ENCODE data around the gene CAMTA1. TPM values are rescaled to one million over a fixed set of nuclear protein-coding genes. Genes with fewer than 3 reads are reported as not detected.

Gene CAMTA1
- total and polyA plus RNA-seq, 4 donors: 18.0 to 93.5 (median 35.8) TPM

- H3K9me3 ChIP-seq (ENCODE audit: control insufficient read depth in 4 of 4, low read length in 3 of 4): no peaks in the 10 kb centered on the region
- DNase-seq (ENCODE audit: low spot score): no peak
- no peak overlapping the region for H3K27ac ChIP-seq (ENCODE audit: low read depth in 1 of 2, low read length in 2 of 2)
- H3K4me3 ChIP-seq (ENCODE audit: low read depth in 1 of 3, low read length in 3 of 3): no peak overlapping the region
- H3K36me3 ChIP-seq (ENCODE audit: control insufficient read depth in 4 of 4, insufficient read depth in 3 of 4, low read depth in 1 of 4, low read length in 3 of 4): no peaks in the 10 kb centered on the region
- WGBS: 83% methylated on average over 6 of the region's 6 CpGs
- TF ChIP-seq JUND (IDR thresholded peaks at IDR 0.05) (no peak), FOXA2 (IDR thresholded peaks at IDR 0.05) (no peak), NR2F2 (IDR thresholded peaks at IDR 0.05) (no peak), FOXA1 (IDR thresholded peaks at IDR 0.05) (no peak), RAD21 (IDR thresholded peaks at IDR 0.05) (no peak), REST (IDR thresholded peaks at IDR 0.05) (no peak)
- TF ChIP-seq, protein P1, sequence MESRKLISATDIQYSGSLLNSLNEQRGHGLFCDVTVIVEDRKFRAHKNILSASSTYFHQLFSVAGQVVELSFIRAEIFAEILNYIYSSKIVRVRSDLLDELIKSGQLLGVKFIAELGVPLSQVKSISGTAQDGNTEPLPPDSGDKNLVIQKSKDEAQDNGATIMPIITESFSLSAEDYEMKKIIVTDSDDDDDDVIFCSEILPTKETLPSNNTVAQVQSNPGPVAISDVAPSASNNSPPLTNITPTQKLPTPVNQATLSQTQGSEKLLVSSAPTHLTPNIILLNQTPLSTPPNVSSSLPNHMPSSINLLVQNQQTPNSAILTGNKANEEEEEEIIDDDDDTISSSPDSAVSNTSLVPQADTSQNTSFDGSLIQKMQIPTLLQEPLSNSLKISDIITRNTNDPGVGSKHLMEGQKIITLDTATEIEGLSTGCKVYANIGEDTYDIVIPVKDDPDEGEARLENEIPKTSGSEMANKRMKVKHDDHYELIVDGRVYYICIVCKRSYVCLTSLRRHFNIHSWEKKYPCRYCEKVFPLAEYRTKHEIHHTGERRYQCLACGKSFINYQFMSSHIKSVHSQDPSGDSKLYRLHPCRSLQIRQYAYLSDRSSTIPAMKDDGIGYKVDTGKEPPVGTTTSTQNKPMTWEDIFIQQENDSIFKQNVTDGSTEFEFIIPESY (IDR thresholded peaks at IDR 0.05): no peak
- TF ChIP-seq, protein P2, sequence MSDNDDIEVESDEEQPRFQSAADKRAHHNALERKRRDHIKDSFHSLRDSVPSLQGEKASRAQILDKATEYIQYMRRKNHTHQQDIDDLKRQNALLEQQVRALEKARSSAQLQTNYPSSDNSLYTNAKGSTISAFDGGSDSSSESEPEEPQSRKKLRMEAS (IDR thresholded peaks at IDR 0.05): no peak
- no peaks in the 10 kb centered on the region for H3K27me3 ChIP-seq (ENCODE audit: control insufficient read depth in 4 of 4, insufficient read depth in 4 of 4, low read length in 3 of 4)
- no peak overlapping the region for H3K9ac ChIP-seq (ENCODE audit: low read depth in 1 of 2, low read length in 2 of 2)
- peaks cover 0 to 5% (median 0%) of the 10 kb centered on the region in 4 donors for H3K4me1 ChIP-seq (ENCODE audit: control insufficient read depth in 4 of 4, insufficient read depth in 4 of 4, low read length in 3 of 4)
These were observed 662.5 kb downstream of the CAMTA1 start for GRCh38 chr1:7447736-7448135.

- no peaks in the 10 kb centered on the region for H3K9me3 ChIP-seq (ENCODE audit: control insufficient read depth in 4 of 4, low read length in 3 of 4)
- 92% methylated on average over 10 of the region's 10 CpGs for WGBS
- DNase-seq (ENCODE audit: low spot score): no peak
- no peak overlapping the region for H3K4me3 ChIP-seq (ENCODE audit: low read depth in 1 of 3, low read length in 3 of 3)
- H3K9ac ChIP-seq (ENCODE audit: low read depth in 1 of 2, low read length in 2 of 2): no peak overlapping the region
- H3K27ac ChIP-seq (ENCODE audit: low read depth in 1 of 2, low read length in 2 of 2): no peak overlapping the region
- no peaks in the 10 kb centered on the region for H3K27me3 ChIP-seq (ENCODE audit: control insufficient read depth in 4 of 4, insufficient read depth in 4 of 4, low read length in 3 of 4)
- peaks cover 0 to 5% (median 0%) of the 10 kb centered on the region in 4 donors for H3K4me1 ChIP-seq (ENCODE audit: control insufficient read depth in 4 of 4, insufficient read depth in 4 of 4, low read length in 3 of 4)
- H3K36me3 ChIP-seq (ENCODE audit: control insufficient read depth in 4 of 4, insufficient read depth in 3 of 4, low read depth in 1 of 4, low read length in 3 of 4): no peaks in the 10 kb centered on the region
- TF ChIP-seq FOXA2 (IDR thresholded peaks at IDR 0.05): no peak
- TF ChIP-seq ATF3 (IDR thresholded peaks at IDR 0.05): no peak
- TF ChIP-seq RAD21 (IDR thresholded peaks at IDR 0.05): no peak
- TF ChIP-seq FOXA1 (IDR thresholded peaks at IDR 0.05): no peak
- no peak for TF ChIP-seq HNF4A (conservative IDR thresholded peaks at IDR 0.05)
- TF ChIP-seq JUND (IDR thresholded peaks at IDR 0.05): no peak
- TF ChIP-seq SP1 (IDR thresholded peaks at IDR 0.05): no peak
These were observed 663.7 kb downstream of the CAMTA1 start for GRCh38 chr1:7448986-7449385.

DNA sequence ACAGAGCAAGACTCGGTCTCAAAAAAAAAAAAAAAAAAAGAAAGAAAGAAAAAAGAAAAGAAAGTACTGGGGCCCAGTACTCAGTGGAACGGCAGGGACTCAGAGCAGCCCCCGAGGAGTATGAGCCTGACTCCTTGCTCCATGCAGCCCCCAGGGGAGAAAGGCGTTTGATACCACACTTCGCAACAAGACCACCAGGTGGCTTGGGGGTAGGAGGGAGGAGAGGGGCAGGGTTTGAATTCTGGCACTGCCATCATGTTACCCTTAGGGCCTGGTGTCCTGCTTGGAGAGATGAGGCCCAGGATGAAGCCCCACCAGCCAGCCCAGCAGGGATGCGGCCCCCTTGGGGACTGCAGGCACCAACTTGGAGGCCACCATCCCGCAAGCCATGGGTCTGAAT, 664.5 kb downstream of the CAMTA1 start:
- 96% methylated on average over 7 of the region's 7 CpGs for WGBS
- no peak overlapping the region for H3K9ac ChIP-seq (ENCODE audit: low read depth in 1 of 2, low read length in 2 of 2)
- no peak for TF ChIP-seq CTCF (IDR thresholded peaks at IDR 0.05; ENCODE audit: low read depth, low read length, missing input control)
- no peak for TF ChIP-seq NR2F2 (IDR thresholded peaks at IDR 0.05)
- no peak for TF ChIP-seq TAF1 (conservative IDR thresholded peaks at IDR 0.05)
- no peak for TF ChIP-seq GABPA (IDR thresholded peaks at IDR 0.05 in 1 of 2, conservative IDR thresholded peaks at IDR 0.05 in 1 of 2)
- TF ChIP-seq RXRA (IDR thresholded peaks at IDR 0.05): no peak
- TF ChIP-seq EGR1 (IDR thresholded peaks at IDR 0.05; ENCODE audit: low read depth in 2 of 2): no peak
- TF ChIP-seq FOXA2 (IDR thresholded peaks at IDR 0.05): no peak
- TF ChIP-seq ATF3 (IDR thresholded peaks at IDR 0.05): no peak

More for the DNA sequence above, 664.5 kb downstream of the CAMTA1 start:
- H3K27me3 ChIP-seq (ENCODE audit: control insufficient read depth in 4 of 4, insufficient read depth in 4 of 4, low read length in 3 of 4): no peaks in the 10 kb centered on the region
- no peak overlapping the region for H3K4me3 ChIP-seq (ENCODE audit: low read depth in 1 of 3, low read length in 3 of 3)
- no peaks in the 10 kb centered on the region for H3K36me3 ChIP-seq (ENCODE audit: control insufficient read depth in 4 of 4, insufficient read depth in 3 of 4, low read depth in 1 of 4, low read length in 3 of 4)
- H3K9me3 ChIP-seq (ENCODE audit: control insufficient read depth in 4 of 4, low read length in 3 of 4): no peaks in the 10 kb centered on the region
- no peak overlapping the region for H3K27ac ChIP-seq (ENCODE audit: low read depth in 1 of 2, low read length in 2 of 2)
- no peak for DNase-seq (ENCODE audit: low spot score)
- H3K4me1 ChIP-seq (ENCODE audit: control insufficient read depth in 4 of 4, insufficient read depth in 4 of 4, low read length in 3 of 4): peaks cover 0 to 5% (median under 1%) of the 10 kb centered on the region in 4 donors

All from liver (tissue), 9 donors.